DND-41 (cell line): ENCODE measurements around the gene DCUN1D1.

Experiments
- ATAC-seq: fragments of 200-7000 bp; cut with Tn5 transposase; 3 replicates; pipeline ENCODE4 v1.9.1; 2021; ENCODE audit warnings: low read depth; ENCODE audit not compliant: insufficient read depth
- DNase-seq: peaks from one replicate; pipeline ENCODE4 v3.0.0-alpha.2; 2020
- H2AFZ ChIP-seq: 2 replicates; pipeline ENCODE4 v1.6.0; 2012; ENCODE audit warnings: low read depth, low read length
- H3K27ac ChIP-seq: 2 replicates; pipeline ENCODE4 v1.5.1; 2012; ENCODE audit warnings: low read length, inconsistent platforms
- H3K27me3 ChIP-seq: fragments of 200-600 bp; sonication (generic); 2 replicates; pipeline ENCODE4 v1.6.0; 2012; ENCODE audit warnings: low read length, mild to moderate bottlenecking, inconsistent platforms; ENCODE audit not compliant: insufficient read depth, poor library complexity
- H3K36me3 ChIP-seq: 2 replicates; pipeline ENCODE4 v1.5.1; 2012; ENCODE audit warnings: low read length, inconsistent platforms; ENCODE audit not compliant: insufficient read depth
- H3K4me1 ChIP-seq: 2 replicates; pipeline ENCODE4 v1.5.1; 2012; ENCODE audit warnings: mild to moderate bottlenecking, low read length; ENCODE audit not compliant: insufficient read depth
- H3K4me2 ChIP-seq: 2 replicates; pipeline ENCODE4 v1.6.0; 2012; ENCODE audit warnings: mild to moderate bottlenecking, moderate library complexity, low read length, inconsistent platforms; ENCODE audit not compliant: insufficient read depth
- H3K4me3 ChIP-seq, 2 experiments: fragments of 200-600 bp in 1 of 2; shearing (Covaris generic) in 1 of 2; 2 replicates each; pipeline ENCODE4 v1.5.1; 2012 to 2016; ENCODE audit warnings: inconsistent platforms in 2 of 2, low read length in 2 of 2, mild to moderate bottlenecking in 2 of 2, low read depth in 1 of 2, moderate library complexity in 1 of 2
- H3K79me2 ChIP-seq: 2 replicates; pipeline ENCODE4 v1.6.0; 2012; ENCODE audit warnings: low read length, inconsistent platforms; ENCODE audit not compliant: insufficient read depth
- H3K9ac ChIP-seq: 2 replicates; pipeline ENCODE4 v1.6.0; 2012; ENCODE audit warnings: low read depth, mild to moderate bottlenecking, inconsistent platforms, low read length, moderate library complexity
- H3K9me3 ChIP-seq: 2 replicates; pipeline ENCODE4 v1.5.1; 2012; ENCODE audit warnings: low read length, moderate library complexity, mild to moderate bottlenecking, inconsistent platforms; ENCODE audit not compliant: insufficient read depth, severe bottlenecking
- H4K20me1 ChIP-seq: 2 replicates; pipeline ENCODE4 v1.6.0; 2012; ENCODE audit warnings: low read length; ENCODE audit not compliant: insufficient read depth
- CTCF ChIP-seq: IDR thresholded peaks from 2 replicates; pipeline ENCODE4 v1.5.1; 2012; ENCODE audit warnings: borderline replicate concordance, low read length, moderate library complexity, mild to moderate bottlenecking; ENCODE audit not compliant: poor library complexity, severe bottlenecking; ENCODE audit errors: extremely low read depth
- EZH2 ChIP-seq: IDR thresholded peaks from 3 replicates; pipeline ENCODE4 v1.6.1; 2012; ENCODE audit warnings: borderline replicate concordance, low read depth, mild to moderate bottlenecking, moderate library complexity, low read length, inconsistent platforms; ENCODE audit not compliant: severe bottlenecking

The DCUN1D1 gene

GRCh38 chr3:183013856-183014255, 33.5 kb upstream of the DCUN1D1 start:
- Histone ChIP-seq H2AFZ (no peak overlapping the region), H3K9me3 (no peaks in the 10 kb centered on the region), H4K20me1 (no peaks in the 10 kb centered on the region), H3K27ac (no peak overlapping the region), H3K4me1 (no peaks in the 10 kb centered on the region), H3K4me3 (no peak overlapping the region), H3K27me3 (no peaks in the 10 kb centered on the region), H3K9ac (no peak overlapping the region), H3K79me2 (no peaks in the 10 kb centered on the region), H3K36me3 (peaks cover 21% of the 10 kb centered on the region; the same call in 1 of the 2 replicates), H3K4me2 (no peak overlapping the region)
- ATAC-seq (no peak), DNase-seq (no peak)
- TF ChIP-seq EZH2: no peak

DNA sequence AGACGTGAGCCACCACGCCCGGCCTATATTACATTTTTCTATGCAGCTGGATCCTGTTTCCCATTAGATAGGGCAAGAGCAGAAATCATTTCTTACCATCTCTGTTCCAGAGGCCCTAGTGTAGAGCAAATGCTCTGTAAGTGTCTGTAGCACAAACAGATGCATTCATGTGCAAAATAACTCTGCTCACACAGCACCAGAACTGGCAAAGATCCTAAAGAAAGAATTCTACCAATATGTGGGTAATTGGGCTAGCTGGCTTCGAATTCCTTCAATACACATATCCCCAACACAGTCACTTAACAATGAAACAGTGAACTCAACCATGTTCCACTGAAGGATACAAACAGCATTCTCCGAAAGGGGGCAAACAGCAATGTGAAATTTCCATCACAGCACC, 32.7 kb upstream of the DCUN1D1 start:
- no peaks in the 10 kb centered on the region for H3K9me3 ChIP-seq
- H3K36me3 ChIP-seq: peaks cover 16% of the 10 kb centered on the region; the same call in 1 of the 2 replicates
- no peak overlapping the region for H2AFZ ChIP-seq
- no peak overlapping the region for H3K4me3 ChIP-seq
- DNase-seq (no peak), ATAC-seq (no peak)
- no peak overlapping the region for H3K9ac ChIP-seq
- TF ChIP-seq CTCF (no peak), EZH2 (no peak)
- H3K27me3 ChIP-seq: no peaks in the 10 kb centered on the region
- no peaks in the 10 kb centered on the region for H3K4me1 ChIP-seq
- H3K4me2 ChIP-seq: no peak overlapping the region
- no peaks in the 10 kb centered on the region for H4K20me1 ChIP-seq
- H3K27ac ChIP-seq: no peak overlapping the region
- no peaks in the 10 kb centered on the region for H3K79me2 ChIP-seq

GRCh38 chr3:183008800-183009199, 28.5 kb upstream of the DCUN1D1 start:
- no peak overlapping the region for H2AFZ ChIP-seq
- H3K27me3 ChIP-seq: no peaks in the 10 kb centered on the region
- H3K9me3 ChIP-seq: no peaks in the 10 kb centered on the region
- TF ChIP-seq EZH2: no peak
- no peak for TF ChIP-seq CTCF
- no peak for ATAC-seq
- no peak overlapping the region for H3K4me2 ChIP-seq
- no peak overlapping the region for H3K9ac ChIP-seq
- no peaks in the 10 kb centered on the region for H3K79me2 ChIP-seq
- H4K20me1 ChIP-seq: no peaks in the 10 kb centered on the region
- DNase-seq: no peak
- H3K36me3 ChIP-seq: no peaks in the 10 kb centered on the region; the same call in 1 of the 2 replicates
- H3K4me3 ChIP-seq: no peak overlapping the region
- no peaks in the 10 kb centered on the region for H3K4me1 ChIP-seq
- H3K27ac ChIP-seq: no peak overlapping the region

- Histone ChIP-seq H3K4me2 (no peak overlapping the region), H3K27me3 (no peaks in the 10 kb centered on the region), H3K79me2 (no peaks in the 10 kb centered on the region), H2AFZ (no peak overlapping the region), H3K9me3 (no peaks in the 10 kb centered on the region), H4K20me1 (no peaks in the 10 kb centered on the region), H3K36me3 (no peaks in the 10 kb centered on the region; the same call in 1 of the 2 replicates), H3K9ac (no peak overlapping the region), H3K4me3 (no peak overlapping the region), H3K4me1 (no peaks in the 10 kb centered on the region), H3K27ac (no peak overlapping the region)
- ATAC-seq (no peak), DNase-seq (no peak)
- TF ChIP-seq EZH2 (no peak), CTCF (no peak)
Measured at GRCh38 chr3:183008303-183008702, 28.0 kb upstream of the DCUN1D1 start.
